GM21526 (cell line): ENCODE data around the gene CXCL5.
"Not testable (repeated sequence)": the region's sequence is repeated elsewhere in the genome, so short reads cannot be mapped to it uniquely, and the experiment has no call there.

ENCODE experiments used
- ATAC-seq: cut with Tn5 transposase; IDR thresholded peaks from one replicate; pipeline ENCODE4 v1.9.1; 2021; ENCODE audit warnings: moderate library complexity; ENCODE audit not compliant: unreplicated experiment, low FRiP score

The CXCL5 gene

DNA sequence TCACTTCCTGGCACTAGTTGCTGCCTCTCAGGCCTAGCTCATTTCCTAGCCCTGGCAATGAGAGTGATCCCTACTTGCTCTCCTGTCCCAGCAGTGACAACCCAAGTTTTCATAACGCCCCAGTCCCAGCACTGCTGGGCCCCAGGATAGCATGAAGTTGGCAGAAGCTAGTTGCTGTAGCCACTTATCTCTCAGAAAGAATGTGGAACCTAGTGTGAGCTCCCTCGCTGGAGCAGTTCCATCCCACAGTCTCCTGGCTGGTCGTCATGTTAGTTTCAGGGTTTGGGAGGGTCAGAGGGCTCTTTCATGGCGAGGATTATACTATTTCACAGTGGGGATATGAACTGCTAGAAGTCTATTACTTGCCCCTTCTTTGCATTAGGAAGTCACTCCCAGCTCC, 21.8 kb downstream of the CXCL5 start:
- ATAC-seq: no peak

DNA sequence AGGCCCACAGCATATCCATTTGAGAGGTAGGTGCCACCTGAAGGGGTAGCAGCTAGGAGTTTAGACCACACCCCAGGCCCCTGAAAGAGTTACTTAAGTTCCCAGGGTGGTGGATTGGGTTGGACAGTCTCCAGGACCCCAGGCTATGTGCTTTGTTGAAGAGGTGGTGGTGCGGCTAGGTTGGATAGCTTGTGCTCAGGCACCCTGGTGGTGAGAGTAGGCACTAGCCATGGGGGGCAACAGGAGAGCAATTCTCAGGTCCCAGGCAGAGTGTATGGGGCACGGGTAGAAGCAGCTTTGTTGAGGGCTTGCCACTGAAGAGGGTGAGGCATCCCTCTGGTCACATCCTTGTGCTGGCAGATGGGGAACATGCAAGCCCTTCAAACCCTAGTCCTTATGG, 22.3 kb downstream of the CXCL5 start:
- ATAC-seq: no peak

DNA sequence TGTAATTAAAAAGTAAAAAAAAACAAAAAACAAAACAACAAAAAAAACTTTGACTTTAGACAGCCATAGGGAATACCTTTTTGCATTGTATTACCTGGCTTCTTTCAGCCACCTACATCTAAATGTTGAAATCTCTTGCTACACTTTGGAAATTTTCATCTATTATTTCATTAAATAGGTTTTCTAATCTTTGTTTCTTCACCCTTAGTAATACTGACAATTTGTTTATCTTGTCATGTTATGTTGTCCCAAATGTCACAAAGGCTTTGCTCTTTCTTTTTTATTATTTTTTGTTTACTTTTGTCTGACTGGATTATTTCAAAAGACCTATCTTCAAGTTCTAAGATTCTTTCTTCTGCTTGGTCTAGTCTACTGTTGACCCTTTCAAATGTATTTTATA, 24.1 kb downstream of the CXCL5 start:
- no peak for ATAC-seq

DNA sequence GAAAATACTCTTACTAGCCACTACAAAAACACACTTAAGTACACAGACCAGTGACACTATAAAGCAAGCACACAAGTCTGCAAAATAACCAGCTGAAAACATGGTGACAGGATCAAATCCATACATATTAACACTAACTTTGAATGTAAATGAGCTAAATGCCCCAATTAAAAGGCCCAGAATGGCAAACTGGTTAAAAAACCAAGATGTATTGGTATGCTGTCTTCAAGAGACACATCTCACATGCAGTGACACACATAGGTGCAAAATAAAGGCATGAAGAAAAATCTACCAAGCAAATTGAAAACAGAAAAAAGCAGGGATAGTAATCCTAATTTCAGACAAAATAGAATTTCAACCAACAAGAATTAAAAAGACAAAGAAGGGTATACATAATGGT, 27.5 kb downstream of the CXCL5 start:
- no peak for ATAC-seq

DNA sequence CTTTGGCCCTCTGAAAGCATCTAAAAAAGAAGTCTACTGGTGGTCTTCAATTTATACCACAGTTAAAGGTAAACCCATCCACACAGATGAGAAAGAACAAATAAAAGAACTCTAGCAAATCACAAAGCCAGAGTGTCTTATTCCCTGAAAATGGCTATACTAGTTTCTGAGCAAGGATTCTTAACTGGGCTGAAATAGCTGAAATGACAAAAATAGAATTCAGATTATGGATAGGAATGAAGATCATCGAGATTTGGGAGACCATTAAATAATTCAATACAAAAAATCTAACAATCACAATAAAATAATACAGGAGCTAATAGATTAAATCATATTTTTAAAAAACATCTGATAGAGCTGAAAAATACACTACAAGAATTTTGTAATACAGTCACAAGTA, 28.5 kb downstream of the CXCL5 start:
- ATAC-seq: no peak

DNA sequence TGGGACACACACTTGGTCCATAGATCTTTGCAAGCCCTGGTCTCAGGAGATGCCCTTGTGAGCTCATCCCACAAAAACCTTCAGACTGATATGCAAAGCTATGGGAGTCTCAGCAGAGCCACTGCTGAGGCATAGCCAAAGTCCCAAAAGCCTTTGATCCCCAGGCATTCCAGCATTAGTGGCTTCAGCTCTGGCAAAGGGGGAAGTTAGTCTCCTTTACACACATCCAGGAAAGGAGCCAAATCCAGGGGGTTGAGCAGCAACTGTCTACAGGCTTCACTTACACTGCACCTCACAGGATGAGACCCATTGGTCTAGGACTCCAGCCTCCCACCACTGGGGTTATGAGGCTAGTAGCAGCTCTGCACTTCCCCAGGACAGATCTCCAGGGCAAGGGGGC, 30.6 kb downstream of the CXCL5 start:
- ATAC-seq: no peak

DNA sequence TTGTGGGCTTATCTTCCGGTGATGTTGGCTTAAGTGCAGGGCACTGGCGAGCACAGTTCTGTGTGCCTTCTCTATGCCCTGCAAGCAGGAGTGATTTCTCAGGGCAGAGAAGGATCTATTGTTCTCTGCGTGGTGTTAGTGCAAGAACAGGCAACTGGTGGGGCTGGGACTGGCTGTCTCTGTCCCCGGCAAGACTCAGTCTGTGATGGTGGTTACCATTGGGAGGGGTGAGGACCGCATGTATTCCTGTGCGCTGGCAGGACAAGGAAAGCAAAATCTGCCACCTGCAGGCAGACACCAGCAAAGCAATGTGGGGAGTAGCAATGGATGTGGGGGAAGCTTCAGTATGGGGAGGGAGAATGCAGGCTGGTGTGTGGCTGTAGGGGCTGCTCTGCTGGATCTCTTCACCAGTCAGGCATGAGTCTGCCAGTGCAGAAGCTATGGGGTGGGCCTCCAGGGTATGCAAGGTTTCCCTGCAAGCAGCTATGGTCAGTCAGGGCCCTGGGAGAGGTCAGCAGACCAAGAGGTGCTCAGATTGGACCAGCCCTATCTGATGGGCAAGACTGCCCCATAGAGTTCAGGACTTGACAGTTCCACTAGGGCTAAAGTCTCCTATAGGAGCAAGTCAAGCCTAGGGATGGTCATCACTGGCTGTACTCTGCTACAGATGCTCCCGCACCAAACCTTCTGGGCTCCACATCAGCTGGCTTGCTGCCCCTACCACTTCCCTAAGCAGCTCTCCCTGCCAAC, 33.4 kb downstream of the CXCL5 start:
- no peak for ATAC-seq

DNA sequence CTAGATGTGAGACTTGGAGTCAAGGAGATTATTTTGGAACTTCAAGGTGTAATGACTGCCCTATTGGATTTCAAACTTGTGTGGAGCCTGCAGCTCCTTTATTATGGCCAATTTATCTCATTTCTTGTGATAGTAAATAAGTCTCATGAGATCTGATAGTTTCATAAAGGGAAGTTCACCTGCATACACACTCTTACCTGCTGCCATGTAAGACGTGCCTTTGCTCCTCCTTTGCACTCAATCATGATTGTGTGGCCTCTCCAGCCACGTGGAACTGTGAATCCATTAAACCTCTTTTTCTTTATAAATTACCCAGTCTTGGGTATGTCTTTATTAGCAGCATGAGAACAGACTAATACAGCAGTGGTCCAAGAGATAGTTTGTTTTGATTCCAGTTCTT, 35.8 kb downstream of the CXCL5 start:
- no peak for ATAC-seq

DNA sequence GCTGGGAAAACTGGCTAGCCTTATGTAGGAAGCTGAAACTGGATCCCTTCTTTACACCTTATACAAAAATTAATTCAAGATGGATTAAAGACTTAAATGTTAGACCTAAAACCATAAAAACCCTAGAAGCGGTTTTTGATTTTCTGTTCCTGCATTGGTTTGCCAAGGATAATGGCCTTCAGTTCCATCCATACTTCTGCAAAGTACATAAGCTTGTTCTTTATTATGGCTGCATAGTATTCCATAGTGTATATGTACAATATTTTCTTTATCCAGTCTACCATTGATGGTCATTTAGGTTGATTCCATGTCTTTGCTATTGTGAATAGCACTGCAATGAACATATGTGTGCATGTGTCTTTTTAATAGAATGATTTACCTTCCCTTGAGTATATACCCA, 39.4 kb downstream of the CXCL5 start:
- not testable (repeated sequence) for ATAC-seq

DNA sequence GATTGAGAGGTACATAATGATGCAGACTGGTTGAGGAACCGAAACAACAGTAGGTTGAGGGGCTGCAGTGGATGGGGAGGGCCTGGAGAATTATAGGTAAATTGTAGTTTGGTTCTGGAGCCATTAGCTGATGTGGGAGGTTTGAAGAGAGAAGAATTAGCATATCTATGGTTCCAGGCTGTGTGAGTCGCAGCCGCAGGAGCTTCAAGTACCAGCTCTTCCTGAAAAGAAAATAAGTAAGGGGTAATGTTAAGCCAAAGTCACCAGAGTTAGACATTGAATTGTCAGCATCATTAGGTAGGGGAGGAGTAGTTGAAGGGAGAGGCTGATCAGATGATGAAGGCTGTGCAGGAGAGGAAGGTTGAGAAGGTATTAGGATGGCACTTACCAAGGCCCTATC, 46.1 kb downstream of the CXCL5 start:
- no peak for ATAC-seq

DNA sequence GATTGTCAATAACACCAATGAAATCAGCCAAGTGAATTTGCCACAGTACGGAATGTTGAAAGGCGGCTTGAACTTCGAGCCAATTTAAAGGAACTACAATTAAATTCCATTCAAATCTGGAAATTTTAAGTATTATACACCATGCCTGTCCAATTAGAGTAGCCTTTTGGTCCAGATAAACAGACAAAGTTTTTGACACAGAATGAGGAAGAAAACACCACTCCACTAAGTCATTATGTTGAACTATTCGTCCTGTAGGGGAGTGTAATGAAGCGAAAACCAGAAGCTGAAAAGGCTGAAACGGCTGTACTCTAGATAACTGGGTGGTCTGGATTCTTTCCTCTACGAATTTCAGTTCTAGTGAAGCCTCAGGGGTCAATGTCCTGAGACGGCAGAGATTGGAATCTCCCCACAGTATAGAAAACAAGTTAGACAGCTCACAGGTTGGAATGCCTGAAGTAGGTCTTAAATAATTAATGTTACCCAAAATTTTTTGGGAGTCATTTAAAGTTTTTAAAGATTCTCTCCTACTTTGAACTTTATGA, 48.0 kb downstream of the CXCL5 start:
- ATAC-seq: not testable (repeated sequence)

DNA sequence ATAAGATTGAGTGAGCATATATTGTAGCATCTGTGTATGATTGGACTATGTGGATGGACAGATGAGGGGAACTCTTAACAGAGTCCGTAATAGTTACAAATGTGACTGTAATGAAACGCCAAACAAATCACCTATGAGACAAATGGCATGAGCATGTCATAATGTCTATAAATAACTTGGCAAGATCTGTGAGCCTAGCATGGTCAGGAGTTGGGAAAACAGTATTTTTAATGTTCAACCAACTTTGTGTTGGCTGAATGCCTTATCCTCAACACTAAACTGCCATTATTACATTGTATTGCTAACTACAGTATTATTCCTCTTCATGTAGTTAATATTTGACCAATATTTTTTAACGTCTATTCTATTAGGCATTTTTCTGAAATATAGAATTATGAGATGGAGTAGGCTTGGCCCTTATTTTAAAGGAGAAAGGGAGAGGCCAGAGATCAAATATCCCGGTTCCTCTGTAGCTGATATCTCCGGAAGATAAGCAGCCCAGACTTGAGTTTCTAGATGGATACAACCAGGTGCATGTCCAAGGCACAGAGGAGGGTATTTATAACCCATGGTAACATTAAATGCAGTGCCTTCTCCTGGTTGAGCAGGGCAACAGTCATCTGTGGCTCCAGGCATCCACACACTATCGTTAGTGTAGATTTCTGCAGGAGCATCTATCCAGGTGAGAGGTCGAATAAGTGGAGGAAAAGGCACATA, 49.3 kb downstream of the CXCL5 start:
- no peak for ATAC-seq

DNA sequence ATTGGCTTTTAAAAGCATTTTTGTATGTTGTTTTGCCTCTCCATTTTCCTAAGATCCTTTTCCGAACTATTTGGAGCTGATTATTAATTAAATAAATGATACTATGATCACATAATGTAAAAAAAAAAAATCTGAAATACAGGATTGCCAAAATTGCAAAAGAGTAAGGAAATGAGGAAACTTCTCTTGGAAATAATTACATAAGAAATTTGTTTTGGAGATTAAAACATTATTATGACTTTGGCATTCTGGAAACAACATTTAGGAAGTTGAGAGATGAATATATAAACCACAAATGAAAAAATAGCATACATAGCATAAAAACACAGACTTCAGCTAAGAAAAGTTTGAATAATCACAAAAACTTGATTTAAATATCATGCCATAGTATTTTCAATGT, 50.2 kb downstream of the CXCL5 start:
- ATAC-seq: no peak

DNA sequence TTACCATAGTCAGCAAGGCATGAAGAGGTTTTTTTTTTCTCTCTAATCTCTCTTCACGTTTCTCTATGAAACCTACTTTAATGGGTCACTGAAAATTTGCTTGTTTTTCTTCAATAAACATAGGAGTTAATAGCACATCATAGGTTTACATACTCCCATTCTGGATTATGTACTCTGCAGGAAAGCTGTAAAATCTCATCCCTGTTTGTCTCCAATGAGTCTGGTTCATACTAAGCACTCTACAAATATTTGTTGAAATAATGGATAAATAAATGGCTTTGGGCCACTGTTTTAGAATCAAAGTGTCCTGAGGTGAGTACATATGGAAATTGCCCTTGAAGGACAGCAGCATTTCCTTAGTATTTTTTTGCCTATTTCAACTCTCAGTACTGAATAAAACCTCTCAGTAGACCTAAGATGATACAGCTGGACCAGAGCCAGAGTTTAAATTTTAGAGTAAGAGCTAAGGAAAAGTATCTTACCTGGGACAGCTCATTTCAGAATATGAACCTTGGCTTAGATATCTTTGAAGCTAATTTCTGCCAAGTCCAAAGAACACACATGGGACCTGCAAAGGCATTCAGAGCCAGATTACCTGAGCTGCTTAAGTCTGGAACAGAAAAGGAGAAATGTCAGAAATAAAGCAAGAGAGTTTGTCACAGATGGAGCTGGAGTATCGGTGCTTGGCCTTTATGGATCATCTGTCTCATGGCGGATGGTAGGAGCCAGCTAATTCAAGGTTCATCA, 51.1 kb downstream of the CXCL5 start:
- no peak for ATAC-seq

DNA sequence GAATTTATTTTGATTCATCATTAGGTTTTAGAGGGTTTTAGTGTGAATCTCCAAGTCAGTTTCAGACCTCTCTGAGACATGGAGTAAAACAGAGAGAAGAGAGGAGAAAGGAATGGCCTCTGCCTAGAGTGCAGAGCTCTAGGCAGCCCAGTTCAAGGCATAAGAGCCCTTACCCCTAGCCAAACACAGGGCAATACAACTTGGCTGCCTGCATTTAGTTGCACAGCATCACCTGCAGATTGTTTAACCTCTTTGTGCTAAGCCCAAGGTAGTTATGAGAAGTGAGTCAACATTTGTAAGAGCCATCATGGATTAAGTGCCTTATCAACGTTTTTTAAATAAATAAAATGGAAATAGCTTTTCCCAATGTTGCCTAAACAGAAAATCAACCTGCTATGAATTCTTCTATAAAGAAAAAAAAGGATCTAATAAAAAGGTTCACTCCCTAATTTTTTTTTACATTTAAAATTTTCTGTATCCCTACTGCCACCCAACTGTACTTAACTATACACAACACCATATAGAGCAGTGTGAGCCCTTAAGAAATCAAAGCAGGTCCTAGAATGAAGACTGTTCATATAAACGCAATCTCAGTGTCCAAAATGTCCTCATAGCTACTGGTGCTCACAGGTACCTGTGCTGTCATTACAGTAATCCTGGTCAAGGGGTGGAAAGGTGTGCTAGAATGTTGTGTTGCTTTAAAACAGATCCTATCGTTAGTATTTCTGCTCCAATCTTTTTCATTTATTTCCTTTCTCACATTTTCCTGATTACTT, 52.6 kb downstream of the CXCL5 start:
- no peak for ATAC-seq
